GM13977 (cell line): ENCODE results near the gene HECTD3.

Source experiments
- DNase-seq: peaks from one replicate; pipeline ENCODE4 v3.0.0; 2012; ENCODE audit warnings: low spot score
- in situ Hi-C: fragments of 300-500 bp; cut with MboI; formaldehyde crosslinking; loops from one replicate; pipeline ENCODE4 v1.12.0; 2022; ENCODE audit warnings: low sequenced_read_pairs, low pct_unique_long_range_greater_than_20kb, mixed read lengths, inconsistent platforms; ENCODE audit not compliant: unreplicated experiment
- TF ChIP-seq, protein P1 (sequence below): IDR thresholded peaks from 2 replicates; pipeline ENCODE4 v1.5.1; 2012; ENCODE audit warnings: mild to moderate bottlenecking, control low read depth; ENCODE audit not compliant: insufficient read depth; ENCODE audit errors: extremely low read depth, missing control alignments

Gene HECTD3

DNA sequence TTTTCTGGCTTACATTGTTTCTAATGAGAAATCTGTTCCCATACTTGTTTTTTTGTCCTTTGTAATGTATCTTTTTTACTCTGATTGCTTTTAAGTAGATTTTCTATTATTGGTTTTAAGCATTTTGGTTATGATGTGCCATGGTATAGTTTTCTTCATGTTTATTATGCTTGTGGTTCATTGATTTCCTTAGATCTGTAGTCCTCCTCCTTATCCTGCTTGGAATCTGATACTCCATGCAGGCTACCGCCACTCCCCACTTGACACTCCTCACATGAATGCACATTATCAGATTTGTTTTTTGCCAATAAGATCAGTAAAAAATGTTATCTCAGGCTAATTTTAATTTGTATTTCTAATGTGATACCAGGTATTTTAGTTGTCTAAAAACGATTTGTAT lies 21.7 kb upstream of the HECTD3 start:
- TF ChIP-seq, protein P1, sequence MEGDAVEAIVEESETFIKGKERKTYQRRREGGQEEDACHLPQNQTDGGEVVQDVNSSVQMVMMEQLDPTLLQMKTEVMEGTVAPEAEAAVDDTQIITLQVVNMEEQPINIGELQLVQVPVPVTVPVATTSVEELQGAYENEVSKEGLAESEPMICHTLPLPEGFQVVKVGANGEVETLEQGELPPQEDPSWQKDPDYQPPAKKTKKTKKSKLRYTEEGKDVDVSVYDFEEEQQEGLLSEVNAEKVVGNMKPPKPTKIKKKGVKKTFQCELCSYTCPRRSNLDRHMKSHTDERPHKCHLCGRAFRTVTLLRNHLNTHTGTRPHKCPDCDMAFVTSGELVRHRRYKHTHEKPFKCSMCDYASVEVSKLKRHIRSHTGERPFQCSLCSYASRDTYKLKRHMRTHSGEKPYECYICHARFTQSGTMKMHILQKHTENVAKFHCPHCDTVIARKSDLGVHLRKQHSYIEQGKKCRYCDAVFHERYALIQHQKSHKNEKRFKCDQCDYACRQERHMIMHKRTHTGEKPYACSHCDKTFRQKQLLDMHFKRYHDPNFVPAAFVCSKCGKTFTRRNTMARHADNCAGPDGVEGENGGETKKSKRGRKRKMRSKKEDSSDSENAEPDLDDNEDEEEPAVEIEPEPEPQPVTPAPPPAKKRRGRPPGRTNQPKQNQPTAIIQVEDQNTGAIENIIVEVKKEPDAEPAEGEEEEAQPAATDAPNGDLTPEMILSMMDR = no peak
- in situ Hi-C loops = no loop called here
- no peak for DNase-seq

DNA sequence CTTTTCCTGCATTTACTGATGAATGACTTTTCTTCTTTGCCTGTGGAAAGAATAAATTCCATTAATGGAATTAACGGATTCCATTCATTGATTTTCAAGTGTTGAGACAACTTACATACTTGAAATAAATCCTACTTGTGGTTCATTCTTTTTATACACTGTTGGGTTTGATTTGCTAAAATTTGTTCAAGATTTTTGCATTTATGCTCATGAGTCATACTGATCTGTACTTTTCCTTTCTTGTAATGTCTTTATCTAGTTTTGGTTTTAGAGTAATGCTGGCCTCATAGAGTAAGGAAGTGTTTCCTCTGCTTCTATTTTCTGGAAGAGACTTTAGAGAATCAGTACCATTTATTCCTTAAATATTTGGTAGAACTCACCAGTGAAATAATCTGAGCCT lies 15.3 kb upstream of the HECTD3 start:
- TF ChIP-seq, protein P1 = no peak
- no peak for DNase-seq
- in situ Hi-C loops = no loop called here

DNA sequence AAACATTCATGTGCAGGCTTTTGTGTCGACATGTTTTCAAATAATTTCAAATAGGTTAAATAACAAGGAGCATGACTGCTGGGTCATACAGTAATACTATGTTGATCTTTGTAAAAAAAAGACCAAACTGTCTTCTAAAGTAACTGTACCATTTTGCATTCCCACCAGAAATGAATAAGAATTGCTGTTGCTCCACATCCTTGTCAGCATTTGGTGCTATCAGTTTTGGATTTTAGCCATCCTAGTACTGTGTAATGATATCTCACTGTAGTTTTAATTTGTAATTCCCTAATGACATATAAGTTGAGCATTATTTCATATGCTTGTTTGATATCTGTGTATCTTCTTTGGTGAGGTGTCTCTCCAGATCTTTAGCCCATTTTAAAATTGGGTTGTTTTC lies 12.5 kb upstream of the HECTD3 start:
- in situ Hi-C loops = loop anchor here (25.0 kb wide), 1 partner anchor 464 kb away; the partner anchor contains the start of gene TESK2
- TF ChIP-seq, protein P1 = no peak
- DNase-seq = no peak

DNA sequence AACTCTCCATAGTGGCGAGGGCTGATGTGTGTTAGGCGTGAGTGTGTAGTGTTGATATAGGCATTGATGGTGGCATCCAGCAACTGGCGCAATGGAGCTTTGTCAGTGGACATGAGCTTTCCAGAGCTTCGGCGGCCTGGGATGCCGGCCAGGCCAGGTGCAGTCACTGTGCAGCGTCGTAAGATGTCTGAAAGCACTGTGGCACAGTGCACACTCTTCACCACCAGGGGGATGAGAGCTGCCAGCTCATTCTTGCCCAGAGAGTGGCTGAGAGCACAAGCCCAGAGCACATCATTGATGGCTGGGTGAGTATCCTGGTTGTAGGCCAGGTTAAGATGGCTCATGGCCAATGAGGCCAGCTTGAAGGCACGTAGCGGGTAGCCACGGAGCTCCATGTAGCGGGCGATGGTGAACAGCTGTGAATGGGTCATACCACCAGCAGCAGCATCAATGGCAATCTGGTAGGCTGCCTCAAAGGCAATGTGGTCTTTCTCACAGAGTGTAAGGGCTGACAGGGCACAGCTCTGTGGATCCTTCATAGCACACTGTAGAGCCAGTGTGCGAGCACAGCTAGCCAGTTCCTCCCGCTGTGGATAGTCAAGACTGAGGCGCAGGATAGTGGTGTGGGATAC lies 7.6 kb upstream of the HECTD3 start:
- in situ Hi-C loops = loop anchor here (5.0 to 25.0 kb wide), 2 partner anchors 284 to 469 kb away; partner anchors contain the start of gene TESK2
- no peak for DNase-seq
- TF ChIP-seq, protein P1 = peak; percentile 71

DNA sequence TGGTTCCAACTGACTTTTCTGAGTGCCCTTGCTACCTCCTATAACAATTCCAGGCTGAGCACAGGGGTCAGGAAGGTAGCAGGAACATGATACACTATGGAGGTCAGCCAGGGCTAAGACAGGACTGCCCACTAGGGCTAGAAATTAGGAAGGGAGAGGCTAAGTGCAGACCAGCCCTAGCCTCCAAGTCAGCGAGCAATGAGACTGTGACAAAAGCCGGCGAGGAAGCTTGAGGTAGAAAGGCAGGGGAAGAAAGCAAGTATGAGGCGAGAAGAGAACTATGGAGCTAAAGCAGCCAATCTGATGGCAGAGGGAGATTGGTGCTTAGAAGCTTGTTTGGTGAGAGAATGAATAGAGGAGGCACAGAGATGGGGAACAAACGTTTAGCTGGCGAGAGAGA lies 5.6 kb upstream of the HECTD3 start:
- in situ Hi-C loops = loop anchor here (5.0 to 25.0 kb wide), 2 partner anchors 286 to 471 kb away; partner anchors contain the start of gene TESK2
- no peak for DNase-seq

DNA sequence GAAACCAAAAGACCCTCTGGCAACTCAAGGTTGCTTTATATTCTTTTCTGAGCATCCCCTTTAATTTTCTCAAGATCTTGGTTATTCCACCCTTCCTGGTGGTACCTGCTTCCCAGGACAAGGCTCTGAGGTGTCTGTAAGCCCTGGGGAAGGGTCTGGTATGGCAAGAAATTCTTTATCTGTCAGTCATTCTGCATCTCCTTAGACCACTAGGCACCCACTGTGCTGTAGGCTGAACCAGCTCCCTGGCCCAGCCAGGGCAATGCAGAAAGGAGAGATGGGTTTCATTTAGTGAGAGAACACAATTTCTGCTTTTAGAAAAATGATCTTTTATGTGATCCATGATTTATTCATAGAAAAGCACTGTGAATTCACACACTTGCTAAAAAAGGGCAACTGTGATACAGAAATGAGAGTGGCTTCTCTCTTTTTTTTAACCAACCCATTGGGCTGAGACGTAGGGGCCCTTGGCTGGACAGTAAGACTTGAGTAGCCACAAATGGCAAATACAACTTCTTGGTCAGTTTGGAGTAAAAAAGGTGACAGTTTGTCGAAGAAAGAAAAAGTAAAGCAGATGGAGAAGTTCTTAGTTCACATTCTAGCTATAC lies 5.1 kb upstream of the HECTD3 start:
- TF ChIP-seq, protein P1 = no peak
- no peak for DNase-seq
- in situ Hi-C loops = loop anchor here (5.0 to 25.0 kb wide), 2 partner anchors 286 to 471 kb away; partner anchors contain the start of gene TESK2

More for the DNA sequence above, 5.6 kb upstream of the HECTD3 start:
- TF ChIP-seq, protein P1 = no peak
